Activated CD8-positive, alpha-beta memory T cell treated with anti-CD3 and anti-CD28 coated beads for 4 hours (primary cell): Measurements from ENCODE around the gene CACNG8.
"Not testable (repeated sequence)": the region's sequence is repeated elsewhere in the genome, so short reads cannot be mapped to it uniquely, and the experiment has no call there.

Experiments used
- DNase-seq, 2 donors: peaks; one replicate each; pipeline ENCODE4 v3.0.0-alpha.2; 2020; ENCODE audit warnings: low read depth in 2 of 2

The CACNG8 gene

GRCh38 chr19:54035215-54036178, 72.8 kb downstream of the CACNG8 start:
- DNase-seq, result no peak

- DNase-seq, result not testable (repeated sequence)
Observed at GRCh38 chr19:54036542-54036941, 73.8 kb downstream of the CACNG8 start.
